ENCODE data around the gene RAI1. TPM values are rescaled to one million over a fixed set of nuclear protein-coding genes. Genes with fewer than 3 reads are reported as not detected.
A peak's percentile ranks its signal among the peaks of the same experiment; 100 is the strongest.

Gene RAI1
- total and polyA plus RNA-seq, 2 of the 8 experiments (the other 6 are each of a cell fraction or from before 2014, with no cell fraction given) = 0.39 to 1.2 TPM

DNA sequence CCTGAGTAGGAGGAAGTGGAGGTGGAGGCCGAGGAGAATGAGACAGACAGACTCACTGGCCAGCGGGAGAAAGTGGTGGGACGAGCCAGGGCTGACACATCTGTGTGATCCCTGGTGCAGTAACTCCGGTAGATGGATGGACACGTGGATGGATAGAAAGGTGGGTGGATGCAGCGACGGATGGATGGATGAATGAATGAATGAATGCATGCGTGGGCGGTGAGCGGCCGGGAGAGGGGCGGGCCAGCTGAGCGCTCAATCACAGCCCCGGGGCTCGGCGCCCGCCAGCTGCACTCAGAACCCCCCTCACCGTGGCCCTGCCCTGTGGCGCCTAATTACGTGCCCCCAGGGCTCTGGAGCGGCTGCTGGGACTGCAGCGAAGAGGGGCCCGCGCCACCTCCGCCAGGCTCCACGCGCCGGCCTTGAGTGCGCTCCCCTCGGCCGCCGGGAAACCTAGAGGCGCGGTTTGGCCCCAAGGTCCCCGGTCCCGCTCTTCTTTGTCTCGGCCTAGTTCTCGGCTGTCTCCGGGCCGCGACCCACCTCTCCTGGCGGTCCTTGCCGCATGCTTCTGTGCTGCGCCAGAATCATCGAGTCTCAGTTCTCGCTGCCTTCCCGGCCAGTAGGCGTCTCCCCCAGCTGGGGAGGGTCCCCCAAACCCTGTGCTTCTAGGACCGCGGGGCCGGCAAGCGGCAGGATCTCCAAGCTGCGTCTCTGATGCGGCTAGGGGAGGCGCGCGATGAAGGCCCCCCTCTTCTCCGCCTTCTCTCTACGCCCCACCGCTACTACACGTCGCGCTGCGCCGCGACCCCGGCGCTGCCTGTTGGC, 41.0 kb downstream of the RAI1 start (continued):
- TF ChIP-seq, protein P1, sequence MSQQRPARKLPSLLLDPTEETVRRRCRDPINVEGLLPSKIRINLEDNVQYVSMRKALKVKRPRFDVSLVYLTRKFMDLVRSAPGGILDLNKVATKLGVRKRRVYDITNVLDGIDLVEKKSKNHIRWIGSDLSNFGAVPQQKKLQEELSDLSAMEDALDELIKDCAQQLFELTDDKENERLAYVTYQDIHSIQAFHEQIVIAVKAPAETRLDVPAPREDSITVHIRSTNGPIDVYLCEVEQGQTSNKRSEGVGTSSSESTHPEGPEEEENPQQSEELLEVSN (IDR thresholded peaks at IDR 0.05) = peak; percentile 30; the same call in 1 of the 2 replicates
- TF ChIP-seq, protein P2, sequence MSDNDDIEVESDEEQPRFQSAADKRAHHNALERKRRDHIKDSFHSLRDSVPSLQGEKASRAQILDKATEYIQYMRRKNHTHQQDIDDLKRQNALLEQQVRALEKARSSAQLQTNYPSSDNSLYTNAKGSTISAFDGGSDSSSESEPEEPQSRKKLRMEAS (IDR thresholded peaks at IDR 0.05) = peak; percentile 71
- peak; percentile 89 for TF ChIP-seq SUZ12 (IDR thresholded peaks at IDR 0.05; ENCODE audit: low read length)
- peak in 1 of 2 experiments; percentile 29; a peak in 1 of 4 replicates for TF ChIP-seq RAD21 (IDR thresholded peaks at IDR 0.05 in 1 of 2, conservative IDR thresholded peaks at IDR 0.05 in 1 of 2; ENCODE audit: low read depth in 2 of 2, low read length in 2 of 2)
- no peak for TF ChIP-seq SRF (IDR thresholded peaks at IDR 0.05; ENCODE audit: low read depth, low read length)

Measured in H1 (cell line).